VCaP (cell line): ENCODE data around the gene CNTF.

ENCODE experiments used
- H3K27ac ChIP-seq: fragments of 450-650 bp; 2 replicates; pipeline ENCODE4 v1.5.1; 2017
- TF ChIP-seq, protein P1 (sequence below): fragments of 450-650 bp; conservative IDR thresholded peaks from 2 replicates; pipeline ENCODE4 v1.5.1; 2017; ENCODE audit warnings: mild to moderate bottlenecking, moderate library complexity

The CNTF gene, protein sequence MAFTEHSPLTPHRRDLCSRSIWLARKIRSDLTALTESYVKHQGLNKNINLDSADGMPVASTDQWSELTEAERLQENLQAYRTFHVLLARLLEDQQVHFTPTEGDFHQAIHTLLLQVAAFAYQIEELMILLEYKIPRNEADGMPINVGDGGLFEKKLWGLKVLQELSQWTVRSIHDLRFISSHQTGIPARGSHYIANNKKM

DNA sequence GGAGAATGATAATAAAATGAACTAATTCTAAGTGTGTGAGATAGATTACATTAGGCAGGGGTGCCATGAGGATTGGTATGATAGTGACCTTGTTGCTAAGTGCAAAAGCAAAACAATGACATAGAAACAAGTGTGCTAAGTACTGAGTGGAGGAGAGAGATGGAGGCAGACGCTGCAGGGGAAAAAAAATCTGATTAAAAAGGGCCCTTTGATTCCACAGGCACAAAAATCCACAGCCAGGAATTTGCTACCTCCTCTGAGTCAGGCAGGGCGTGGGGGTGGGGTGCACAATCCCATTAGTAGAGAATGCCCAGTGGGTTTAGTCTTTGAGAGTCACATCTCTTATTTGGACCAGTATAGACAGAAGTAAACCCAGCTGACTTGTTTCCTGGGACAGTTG, at the start of gene CNTF:
TSS of gene CNTF (plus strand) at position 322 of the 400 bp plus-strand sequence. CDS start 88 bp downstream, outside the sequence.
- TF ChIP-seq, protein P1, sequence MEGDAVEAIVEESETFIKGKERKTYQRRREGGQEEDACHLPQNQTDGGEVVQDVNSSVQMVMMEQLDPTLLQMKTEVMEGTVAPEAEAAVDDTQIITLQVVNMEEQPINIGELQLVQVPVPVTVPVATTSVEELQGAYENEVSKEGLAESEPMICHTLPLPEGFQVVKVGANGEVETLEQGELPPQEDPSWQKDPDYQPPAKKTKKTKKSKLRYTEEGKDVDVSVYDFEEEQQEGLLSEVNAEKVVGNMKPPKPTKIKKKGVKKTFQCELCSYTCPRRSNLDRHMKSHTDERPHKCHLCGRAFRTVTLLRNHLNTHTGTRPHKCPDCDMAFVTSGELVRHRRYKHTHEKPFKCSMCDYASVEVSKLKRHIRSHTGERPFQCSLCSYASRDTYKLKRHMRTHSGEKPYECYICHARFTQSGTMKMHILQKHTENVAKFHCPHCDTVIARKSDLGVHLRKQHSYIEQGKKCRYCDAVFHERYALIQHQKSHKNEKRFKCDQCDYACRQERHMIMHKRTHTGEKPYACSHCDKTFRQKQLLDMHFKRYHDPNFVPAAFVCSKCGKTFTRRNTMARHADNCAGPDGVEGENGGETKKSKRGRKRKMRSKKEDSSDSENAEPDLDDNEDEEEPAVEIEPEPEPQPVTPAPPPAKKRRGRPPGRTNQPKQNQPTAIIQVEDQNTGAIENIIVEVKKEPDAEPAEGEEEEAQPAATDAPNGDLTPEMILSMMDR, result no peak
- no peak within 1 kb of the TSS for H3K27ac ChIP-seq

DNA sequence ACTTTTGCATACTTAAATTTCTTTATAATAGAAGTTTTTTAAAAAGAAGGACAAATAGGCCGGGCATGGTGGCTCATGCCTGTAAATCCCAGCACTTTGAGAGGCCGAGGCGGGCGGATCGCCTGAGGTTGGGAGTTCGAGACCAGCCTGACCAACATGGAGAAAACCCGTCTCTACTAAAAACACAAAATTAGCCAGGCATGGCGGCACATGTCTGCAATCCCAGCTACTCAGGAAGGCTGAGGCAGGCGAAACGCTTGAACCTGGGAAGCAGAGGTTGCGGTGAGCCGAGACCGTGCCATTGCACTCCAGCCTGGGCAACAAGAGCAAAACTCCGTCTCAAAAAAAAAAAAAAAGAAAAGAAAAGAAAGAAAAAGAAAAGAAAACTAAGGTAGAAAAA, 49.6 kb upstream of the CNTF start:
- H3K27ac ChIP-seq, result peak overlapping the region; percentile 66

DNA sequence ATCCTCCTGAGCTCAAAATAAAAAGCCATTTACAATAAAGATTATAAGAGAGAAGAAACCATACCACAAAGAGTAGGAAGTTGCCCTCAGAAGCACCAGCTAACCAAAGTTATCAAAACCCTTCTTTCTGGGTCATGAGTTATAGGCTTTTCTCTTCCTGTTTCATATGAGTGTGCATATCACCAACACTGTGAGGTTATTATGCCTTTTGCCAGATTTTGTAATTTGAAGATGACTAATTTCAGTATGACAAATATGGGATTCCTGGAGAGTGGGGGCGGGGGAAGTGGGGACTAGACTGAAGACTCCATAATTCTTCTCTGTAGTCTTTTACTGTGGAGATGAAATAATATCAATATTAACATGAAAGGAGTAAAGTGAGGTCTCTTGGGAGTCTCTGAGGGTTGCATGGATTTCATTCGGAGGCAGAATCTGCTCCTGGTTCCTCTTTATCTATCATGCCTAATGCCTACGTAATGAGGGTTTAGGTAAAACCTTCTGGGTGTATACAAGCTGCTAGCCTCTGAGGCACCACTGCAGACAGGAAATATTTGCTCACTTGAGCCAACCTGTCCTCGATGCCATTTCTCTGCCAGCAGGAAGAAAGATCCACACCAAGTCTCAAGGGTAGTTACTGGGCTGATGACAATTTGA, 48.9 kb upstream of the CNTF start:
- peak overlapping the region; percentile 66 for H3K27ac ChIP-seq
- TF ChIP-seq, protein P1, result no peak

DNA sequence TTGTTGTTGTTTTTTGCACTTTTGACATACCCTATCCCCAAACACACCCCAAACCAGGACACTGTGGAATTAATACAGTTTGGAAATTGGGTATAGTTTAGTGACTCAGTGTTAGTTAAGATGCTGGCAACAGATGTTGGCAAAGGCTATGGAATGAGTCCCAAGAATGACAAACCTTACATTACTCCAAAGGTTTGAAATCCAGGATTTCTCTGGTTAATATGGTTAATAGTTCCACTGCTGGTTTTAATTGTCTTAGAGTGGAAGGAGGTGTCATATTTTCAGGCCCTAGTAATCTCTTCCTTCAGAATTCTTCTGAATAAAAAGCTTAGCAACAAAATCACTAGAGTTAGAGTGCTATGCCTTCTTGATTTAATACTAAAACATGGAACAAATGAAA, 47.6 kb upstream of the CNTF start:
- TF ChIP-seq, protein P1, result no peak

DNA sequence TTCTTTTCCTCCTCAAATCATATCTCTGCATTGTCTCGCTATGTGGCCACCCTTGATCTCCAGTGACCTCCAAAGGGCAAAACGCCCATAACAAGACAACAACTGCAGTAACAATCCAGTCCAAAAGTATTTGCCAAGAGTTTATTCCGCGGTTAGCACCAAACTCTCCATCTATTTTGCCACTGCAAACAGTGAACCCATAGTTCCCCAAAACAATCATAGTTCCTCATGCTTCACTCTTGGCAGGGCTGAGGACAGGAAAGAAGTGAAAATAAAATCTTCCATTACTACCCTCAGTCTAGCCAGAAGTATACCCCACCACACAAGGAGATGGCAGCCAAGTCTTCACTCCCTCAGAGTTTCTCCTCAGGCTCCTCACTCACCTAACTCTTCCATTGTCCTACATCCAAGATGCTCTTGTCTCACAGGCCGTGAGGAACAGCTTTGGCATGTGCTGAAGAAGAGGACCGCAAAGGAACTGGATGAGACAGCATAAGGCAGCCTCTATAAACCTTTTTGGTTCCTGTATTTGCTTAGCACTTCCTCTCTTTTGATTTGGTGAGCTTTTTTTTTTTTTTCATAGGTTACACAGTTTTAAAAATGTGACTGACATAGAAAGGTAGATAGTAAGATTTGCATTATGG, 47.0 kb upstream of the CNTF start, which contains the start of gene LPXN:
TSS of gene LPXN (minus strand) at position 480 of the 644 bp plus-strand sequence. CDS start at position 396, 84 bp downstream.
- TF ChIP-seq, protein P1, result no peak
- peak within 1 kb of the TSS; percentile 99 for H3K27ac ChIP-seq

More for the DNA sequence above, 47.6 kb upstream of the CNTF start:
- peak overlapping the region; percentile 99 for H3K27ac ChIP-seq

DNA sequence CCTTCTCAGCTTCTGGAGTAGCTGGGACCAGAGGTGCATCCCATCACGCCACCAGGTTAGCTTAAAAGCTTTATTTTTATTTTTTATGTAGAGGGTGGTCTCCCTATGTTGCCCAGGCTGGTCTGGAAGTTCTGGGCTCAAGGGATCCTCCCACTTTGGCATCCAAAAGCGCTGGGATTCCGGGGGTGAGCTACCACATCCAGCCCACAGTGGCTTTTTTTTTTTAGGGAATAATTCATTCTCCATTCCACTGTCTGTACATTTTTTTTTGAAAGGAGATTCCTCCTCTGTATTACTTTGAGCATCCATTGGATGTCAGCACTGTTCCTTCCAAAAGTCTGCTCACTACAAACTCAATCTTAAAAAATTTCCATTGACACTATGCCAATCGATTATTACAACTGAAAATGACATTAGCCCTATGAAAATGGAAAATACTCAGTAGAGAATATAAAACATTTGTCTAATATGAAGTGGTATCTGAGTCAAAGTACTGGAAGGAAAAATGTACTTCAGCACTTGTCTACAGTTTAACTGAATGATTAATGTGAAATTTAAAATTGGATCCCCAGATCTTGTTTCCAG, 45.5 kb upstream of the CNTF start:
- H3K27ac ChIP-seq, result peak overlapping the region; percentile 99
- TF ChIP-seq, protein P1, result peak; percentile 67

DNA sequence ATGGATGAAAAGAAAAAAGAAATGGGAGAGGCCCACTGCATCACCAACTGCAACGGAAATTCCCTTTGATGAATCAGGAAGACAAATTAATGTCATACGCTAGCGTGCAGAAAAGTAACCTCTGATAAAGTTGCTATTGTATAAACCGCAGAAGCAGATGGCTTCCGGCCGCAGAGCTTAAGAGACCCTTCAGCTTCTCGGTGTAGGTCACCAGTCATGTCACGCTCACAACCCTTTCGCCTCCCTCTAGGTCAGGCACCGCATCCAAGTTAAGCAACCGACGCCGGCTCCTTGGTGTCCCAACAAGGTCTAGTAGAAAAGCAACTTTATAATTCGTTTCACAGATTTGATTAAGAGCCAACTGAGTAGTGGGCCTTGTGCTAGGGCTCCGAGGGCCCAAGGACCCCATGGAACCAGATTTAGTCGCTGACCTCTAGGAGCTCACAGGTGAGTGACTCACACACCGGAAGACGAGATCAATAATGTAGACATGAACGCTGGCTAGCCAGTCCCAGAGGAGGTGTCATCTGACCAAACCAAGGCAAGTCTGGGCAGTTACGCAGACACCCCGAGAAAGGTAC, 44.8 kb upstream of the CNTF start:
- peak overlapping the region; percentile 99 for H3K27ac ChIP-seq
- TF ChIP-seq, protein P1, result no peak
